KG1 (cell line): ENCODE measurements around the gene RAD51D.
A peak's percentile ranks its signal among the peaks of the same experiment; 100 is the strongest.
"Not testable (repeated sequence)": the region's sequence is repeated elsewhere in the genome, so short reads cannot be mapped to it uniquely, and the experiment has no call there.

Experiments used
- DNase-seq: peaks from one replicate; lab custom pipeline; 2025; lab: John Stamatoyannopoulos, UW

The RAD51D gene

DNA sequence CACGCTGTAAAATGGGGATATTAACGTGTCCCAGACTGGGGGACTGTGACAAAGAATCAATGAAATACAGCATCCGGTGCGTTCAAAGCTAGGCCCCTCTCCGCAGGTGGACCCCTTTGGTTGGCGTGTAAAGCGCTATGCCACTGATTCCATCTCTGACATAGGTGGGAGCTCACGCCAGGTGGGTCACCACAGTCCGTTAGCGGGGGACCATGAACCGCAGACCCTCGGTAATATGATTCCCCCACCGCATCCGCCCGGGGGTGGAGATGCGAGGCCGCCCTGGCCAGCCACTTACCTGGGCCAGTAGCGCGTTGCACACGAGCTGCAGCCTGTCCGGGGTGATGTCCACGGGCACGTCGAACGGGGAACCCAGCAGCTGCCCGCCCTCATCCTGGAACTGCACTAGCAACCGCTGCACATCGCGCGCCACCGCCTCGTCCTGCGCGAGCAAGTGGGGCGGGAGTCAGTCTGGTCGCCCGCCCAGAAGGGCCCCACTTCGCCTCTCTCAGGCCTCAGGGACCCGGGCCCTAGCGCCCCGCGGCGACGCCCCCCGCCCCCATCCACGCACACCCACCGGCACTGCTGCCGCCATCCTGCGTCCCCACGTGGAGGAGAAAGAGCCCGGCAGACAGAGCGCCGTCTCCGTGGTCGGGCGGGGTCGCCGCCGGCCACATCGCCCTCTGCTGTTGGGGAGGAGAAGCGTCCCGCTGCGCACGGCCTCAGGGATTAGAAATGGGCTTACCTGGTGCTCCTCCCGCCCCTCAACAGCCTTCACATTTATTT is 22.2 kb upstream of the RAD51D start, which contains the start of gene NLE1:
NLE1 (minus strand) TSS at position 623 of the 786 bp plus-strand sequence; CDS start at position 595, 28 bp downstream.
- DNase-seq = peak; percentile 58

DNA sequence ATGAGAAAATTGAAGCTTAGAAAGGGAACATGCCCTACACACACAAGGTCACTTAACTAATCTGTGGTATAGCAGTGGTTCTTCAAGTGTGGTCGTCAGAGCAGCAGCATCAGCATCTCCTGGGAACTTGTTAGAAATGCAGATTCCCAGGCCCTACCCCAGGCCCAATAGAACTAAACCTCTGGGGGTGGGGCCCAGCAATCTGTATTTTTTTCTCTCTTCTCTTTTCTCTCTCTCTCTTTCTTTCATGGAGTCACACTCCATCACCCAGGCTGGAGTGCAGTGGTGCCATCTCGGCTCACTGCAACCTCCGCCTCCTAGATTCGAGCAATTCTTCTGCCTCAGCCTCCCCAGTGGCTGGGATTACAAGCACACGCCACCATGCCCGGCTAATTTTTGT is 18.6 kb upstream of the RAD51D start:
- DNase-seq = no peak

GRCh38 chr17:35135322-35135721 is 15.7 kb upstream of the RAD51D start:
- no peak for DNase-seq

GRCh38 chr17:35132816-35133550 is 13.3 kb upstream of the RAD51D start:
- DNase-seq = no peak

GRCh38 chr17:35132099-35132498 is 12.4 kb upstream of the RAD51D start:
- DNase-seq = no peak

GRCh38 chr17:35130392-35130791 is 10.7 kb upstream of the RAD51D start:
- DNase-seq = no peak

DNA sequence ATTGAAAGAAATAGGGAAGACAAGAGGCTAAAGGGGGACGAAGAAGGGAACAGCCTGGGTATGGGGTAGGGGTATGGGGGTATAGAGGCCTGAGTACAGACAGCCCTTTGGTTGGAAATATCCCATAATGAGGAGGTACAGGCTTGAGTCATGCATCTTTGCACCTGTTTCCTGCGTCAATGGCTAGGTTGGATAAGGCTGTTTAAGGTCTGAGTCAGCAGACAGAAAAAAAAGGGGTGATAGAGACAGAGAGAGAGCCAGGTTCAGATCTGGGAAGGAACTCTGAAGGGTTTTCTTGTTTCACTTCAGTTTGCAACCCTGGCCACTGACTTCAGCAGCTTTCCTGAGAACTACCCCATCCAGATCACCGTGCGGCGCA is 10.3 kb upstream of the RAD51D start:
- DNase-seq = no peak

DNA sequence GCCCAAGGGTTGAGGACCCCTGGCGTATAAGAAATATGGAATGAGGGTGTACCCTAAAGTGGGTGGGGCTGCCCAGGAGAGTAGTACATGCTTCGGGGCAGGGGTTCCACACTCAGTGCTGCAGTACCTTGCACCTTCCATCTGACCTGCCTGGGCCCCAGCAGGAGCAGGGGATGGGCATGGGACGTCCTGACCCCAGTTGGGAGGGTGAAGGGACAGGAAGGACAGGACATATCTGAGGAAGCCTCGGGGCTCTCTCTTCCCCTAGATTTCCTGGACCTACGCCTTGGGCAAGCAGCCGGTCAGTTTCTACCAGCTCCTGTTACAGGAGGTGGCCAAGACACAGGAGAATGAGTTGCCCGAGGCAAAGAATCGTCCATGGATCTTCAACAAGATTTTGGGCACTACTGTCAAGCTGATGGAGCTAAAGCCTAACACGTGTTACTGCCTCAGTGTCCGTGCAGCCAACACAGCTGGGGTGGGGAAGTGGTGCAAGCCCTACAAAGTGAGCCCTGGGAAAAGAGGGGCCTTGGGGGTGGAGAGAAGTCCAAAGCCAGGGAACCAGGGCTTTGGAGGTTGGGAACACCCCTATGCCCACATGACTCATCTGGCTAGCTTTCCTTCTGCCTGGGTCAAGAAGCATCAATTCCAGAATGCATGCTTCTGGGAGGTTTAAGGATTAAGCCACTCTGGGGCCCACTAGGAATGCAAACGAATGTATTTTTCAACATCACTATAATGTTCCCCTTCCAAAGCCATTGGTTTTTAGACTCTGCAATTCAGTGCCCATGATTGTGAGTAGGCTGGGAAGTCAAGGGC is 9.7 kb upstream of the RAD51D start:
- no peak for DNase-seq

DNA sequence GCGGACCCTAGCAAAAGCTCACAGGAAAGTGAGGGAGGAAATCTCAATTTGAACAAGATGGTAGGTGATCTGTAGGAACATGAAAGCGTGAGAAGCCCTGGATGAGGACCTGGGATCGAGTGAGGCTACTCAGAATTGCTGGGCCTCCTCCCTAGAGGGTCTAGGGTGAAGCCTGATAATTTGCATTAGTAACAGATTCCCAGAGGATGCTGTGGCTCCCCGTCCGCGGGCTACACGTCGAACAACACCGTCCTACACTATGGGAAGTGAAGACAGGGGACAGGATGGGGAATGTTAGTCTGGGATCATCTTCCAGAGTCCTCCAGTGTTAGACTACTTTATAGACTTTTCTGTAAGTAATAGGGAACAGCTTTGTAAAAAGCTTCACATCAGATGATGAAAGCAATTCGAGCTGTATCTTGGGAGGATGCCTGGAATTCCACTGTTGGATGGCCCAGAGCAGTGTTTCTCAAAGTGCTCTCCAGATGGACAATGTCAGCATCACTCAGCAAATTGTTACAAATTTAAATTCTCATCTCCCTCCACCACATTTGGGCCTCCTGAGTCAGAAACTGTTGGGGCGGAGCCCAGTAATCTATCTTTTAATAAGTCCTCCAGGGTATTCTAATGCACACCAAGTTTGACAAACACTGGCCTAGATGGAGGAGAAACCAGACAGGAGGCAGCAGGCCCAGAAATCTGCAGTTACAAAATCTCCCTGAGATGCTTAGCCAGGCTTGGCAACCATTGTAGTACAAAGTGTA is 8.3 kb upstream of the RAD51D start:
- DNase-seq = no peak

DNA sequence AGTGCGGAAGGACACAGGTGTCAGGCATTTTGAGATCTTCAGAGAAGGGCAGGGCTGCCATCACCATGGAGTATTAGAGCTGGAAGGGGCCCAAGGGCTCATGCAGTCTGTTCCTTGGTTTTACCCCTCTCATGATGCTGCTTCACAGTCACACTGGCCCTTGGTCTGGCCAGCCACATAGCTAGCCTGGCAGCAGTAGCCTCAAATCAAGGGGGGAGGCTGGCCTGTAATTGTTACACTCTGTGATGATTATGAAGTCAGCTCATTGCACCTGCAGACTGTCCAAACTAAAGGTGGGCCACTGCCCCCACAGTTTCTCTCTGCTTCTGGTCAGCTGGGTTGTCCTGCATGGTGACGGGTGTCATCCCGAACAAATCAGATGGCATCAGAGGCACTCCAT is 1.7 kb upstream of the RAD51D start, which contains the start of gene FNDC8:
FNDC8 (plus strand) TSS at position 301 of the 400 bp plus-strand sequence; CDS start at position 380, 79 bp downstream.
- DNase-seq = no peak

- no peak for DNase-seq
Measured at GRCh38 chr17:35117984-35118383, 1.7 kb downstream of the RAD51D start.

DNA sequence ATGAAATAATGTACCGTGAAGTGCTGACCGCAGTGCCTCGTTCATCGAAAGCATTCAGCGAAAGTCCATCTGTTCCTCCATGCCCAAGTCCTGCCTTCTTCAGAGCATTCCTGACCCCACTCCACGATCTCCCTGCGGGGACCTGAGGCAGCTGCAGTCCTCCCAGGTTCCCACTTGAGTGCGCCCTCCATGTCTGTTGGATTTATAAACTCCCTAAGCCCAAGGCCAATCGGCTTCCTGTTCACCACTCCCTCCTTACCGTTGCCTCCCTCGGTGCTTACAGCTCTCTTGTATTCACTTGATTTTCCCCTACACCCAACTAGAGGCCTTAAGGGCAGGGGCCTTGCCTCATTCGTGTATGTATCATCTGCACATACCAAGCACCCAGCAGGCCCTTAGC is 2.8 kb downstream of the RAD51D start:
- DNase-seq = no peak

DNA sequence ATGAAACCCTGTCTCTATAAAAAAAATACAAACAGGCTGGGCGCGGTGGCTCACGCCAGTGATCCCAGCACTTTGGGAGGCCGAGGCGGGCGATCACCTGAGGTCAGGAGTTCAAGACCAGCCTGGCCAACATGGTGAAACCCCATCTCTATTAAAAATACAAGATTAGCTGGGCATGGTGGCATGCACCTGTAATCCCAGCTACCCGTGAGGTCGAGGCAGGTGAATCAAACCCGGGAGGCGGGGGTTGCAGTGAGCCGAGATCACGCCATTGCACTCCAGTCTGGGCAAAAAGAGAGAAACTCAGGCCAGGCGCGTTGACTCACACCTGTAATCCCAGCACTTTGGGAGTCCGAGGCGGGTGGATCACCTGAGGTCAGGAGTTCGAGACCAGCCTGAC is 8.9 kb downstream of the RAD51D start:
- not testable (repeated sequence) for DNase-seq

- no peak for DNase-seq
Measured at GRCh38 chr17:35104844-35105450, 14.7 kb downstream of the RAD51D start.

GRCh38 chr17:35103271-35103670 is 16.4 kb downstream of the RAD51D start:
- no peak for DNase-seq

DNA sequence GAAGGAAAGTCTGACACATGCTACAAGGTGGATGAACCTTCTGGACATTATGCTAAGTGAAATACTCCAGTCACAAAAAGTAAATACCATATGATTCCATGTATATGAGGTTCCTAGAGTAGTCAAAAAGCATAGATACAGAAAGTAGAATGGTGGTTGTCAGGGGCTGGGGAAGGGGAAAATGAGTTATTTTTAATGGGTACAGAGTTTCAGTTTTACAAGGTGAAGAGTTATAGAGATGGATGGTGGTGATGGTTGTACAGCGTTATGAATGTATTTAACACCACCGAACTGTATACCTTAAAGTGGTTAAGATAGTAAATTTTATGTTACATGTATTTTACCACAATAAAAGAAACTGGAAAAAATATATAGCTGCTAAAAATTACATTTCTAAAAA is 17.9 kb downstream of the RAD51D start:
- DNase-seq = no peak

- no peak for DNase-seq
Measured at GRCh38 chr17:35101036-35101435, 18.6 kb downstream of the RAD51D start.

- no peak for DNase-seq
Measured at GRCh38 chr17:35099908-35100307, 19.8 kb downstream of the RAD51D start.

- DNase-seq = no peak
Measured at GRCh38 chr17:35097776-35098175, 21.9 kb downstream of the RAD51D start.

DNA sequence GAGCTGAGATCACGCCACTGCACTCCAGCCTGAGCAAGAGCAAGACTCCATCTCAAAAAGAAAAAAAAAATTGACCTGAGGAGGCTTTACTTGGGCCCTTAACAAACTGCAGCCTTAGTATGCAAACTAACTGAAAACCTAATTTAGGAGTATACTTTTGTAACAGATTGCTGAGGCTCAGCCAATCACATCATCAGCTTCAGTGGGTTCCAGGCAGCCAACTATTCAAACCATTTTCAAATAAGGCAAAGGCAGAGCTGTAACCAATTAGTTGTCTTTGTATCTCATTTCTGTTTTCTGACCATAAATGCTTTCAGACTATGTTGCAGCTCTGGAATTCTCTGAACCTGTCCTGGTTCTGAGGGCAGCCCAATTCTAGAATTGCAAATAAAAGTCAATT is 23.9 kb downstream of the RAD51D start:
- no peak for DNase-seq

GRCh38 chr17:35094902-35095301 is 24.8 kb downstream of the RAD51D start:
- no peak for DNase-seq
